ENCODE measurements around the gene SBNO1. TPM values are rescaled to one million over a fixed set of nuclear protein-coding genes. Genes with fewer than 3 reads are reported as not detected.

The SBNO1 gene
- total RNA-seq, 1 donor from 2014 or later, result 26.1 TPM

DNA sequence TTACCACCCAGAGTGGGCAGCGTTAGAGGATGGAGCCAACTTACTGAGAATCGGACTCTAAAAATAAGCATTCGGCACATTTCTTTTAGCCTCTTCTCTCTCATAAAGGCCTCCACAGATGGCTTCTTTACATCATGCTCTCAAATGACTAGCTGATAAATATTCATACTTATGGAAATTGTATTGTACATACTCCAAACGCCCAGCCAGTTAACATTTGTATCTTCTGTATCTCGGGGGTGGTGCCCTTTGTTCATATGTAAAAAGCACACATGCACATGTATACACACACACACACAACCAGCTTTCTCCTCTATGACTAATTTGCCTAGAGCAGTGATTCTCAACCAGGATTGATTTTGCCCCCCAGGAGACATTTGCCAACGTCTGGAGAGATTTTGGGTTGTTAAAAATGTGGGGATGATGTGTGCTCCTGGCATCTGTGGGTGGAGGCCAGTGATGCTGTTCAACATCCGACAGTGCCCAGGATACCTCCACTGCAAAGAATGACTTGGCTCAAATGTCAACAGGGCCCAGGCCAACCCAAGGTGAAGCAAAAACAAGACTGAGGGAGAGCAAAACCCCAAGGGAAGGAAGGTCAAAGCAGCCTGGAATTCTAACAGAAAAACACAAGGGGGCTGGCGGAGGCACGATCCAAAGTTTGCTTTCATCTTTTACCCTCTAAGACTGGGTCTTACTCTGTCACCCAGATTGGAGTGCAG, 77.8 kb downstream of the SBNO1 start:
- FAIRE-seq, result no peak
- TF ChIP-seq, protein P1, sequence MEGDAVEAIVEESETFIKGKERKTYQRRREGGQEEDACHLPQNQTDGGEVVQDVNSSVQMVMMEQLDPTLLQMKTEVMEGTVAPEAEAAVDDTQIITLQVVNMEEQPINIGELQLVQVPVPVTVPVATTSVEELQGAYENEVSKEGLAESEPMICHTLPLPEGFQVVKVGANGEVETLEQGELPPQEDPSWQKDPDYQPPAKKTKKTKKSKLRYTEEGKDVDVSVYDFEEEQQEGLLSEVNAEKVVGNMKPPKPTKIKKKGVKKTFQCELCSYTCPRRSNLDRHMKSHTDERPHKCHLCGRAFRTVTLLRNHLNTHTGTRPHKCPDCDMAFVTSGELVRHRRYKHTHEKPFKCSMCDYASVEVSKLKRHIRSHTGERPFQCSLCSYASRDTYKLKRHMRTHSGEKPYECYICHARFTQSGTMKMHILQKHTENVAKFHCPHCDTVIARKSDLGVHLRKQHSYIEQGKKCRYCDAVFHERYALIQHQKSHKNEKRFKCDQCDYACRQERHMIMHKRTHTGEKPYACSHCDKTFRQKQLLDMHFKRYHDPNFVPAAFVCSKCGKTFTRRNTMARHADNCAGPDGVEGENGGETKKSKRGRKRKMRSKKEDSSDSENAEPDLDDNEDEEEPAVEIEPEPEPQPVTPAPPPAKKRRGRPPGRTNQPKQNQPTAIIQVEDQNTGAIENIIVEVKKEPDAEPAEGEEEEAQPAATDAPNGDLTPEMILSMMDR (IDR thresholded peaks at IDR 0.05; ENCODE audit: insufficient read depth, low read length, severe bottlenecking), result no peak
- peaks cover 3% of the 10 kb centered on the region for H3K36me3 ChIP-seq (ENCODE audit: control insufficient read depth, insufficient read depth, low read length)
- H3K4me3 ChIP-seq (ENCODE audit: low read depth, low read length), result no peak overlapping the region
- H3K27me3 ChIP-seq (ENCODE audit: control insufficient read depth, insufficient read depth, low read length), result no peaks in the 10 kb centered on the region
- DNase-seq (ENCODE audit: low read depth), result no peak

DNA sequence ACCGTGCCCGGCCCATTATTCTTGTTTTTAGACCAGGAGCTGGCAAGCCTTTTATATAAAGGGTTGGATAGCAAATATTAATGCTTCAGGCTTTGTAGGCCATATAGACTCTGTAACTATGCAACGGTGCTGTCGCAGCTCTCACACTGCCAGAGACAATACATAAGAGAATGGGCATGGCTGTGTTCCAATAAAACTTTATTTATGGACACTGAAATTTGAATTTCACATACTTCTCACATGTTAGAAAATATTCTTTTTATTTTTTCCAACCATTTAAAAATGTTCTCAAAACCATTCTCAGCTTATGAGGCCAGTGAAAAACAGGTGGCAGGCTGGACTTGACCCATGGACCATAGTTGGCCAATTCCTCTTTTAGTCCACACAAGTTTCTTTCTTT, 80.0 kb downstream of the SBNO1 start:
- no peaks in the 10 kb centered on the region for H3K27me3 ChIP-seq (ENCODE audit: control insufficient read depth, insufficient read depth, low read length)
- TF ChIP-seq, protein P1 (IDR thresholded peaks at IDR 0.05; ENCODE audit: insufficient read depth, low read length, severe bottlenecking), result no peak
- FAIRE-seq (no peak), DNase-seq (ENCODE audit: low read depth) (no peak)
- H3K36me3 ChIP-seq (ENCODE audit: control insufficient read depth, insufficient read depth, low read length), result peaks cover 2% of the 10 kb centered on the region
- H3K4me3 ChIP-seq (ENCODE audit: low read depth, low read length), result no peak overlapping the region

DNA sequence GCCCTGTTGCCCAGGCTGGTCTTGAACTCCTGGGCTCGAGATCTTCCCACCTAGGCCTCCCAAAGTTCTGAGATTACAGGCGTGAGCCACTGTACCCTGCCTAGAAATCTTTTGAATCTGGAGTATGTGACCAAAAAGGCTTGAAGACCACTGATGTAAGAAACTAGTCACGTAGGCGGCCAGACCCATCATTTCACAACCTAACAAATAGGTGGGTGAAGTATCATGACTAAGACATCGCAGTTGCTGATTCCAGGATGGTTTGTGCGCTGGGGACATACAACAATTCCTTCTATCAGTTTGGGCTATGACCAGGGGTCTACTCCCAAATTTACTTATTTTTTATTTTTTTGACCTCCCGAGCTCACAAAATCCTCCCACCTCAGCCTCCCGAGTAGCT, 81.2 kb downstream of the SBNO1 start:
- H3K27me3 ChIP-seq (ENCODE audit: control insufficient read depth, insufficient read depth, low read length), result no peaks in the 10 kb centered on the region
- no peak for FAIRE-seq
- TF ChIP-seq, protein P1 (IDR thresholded peaks at IDR 0.05; ENCODE audit: insufficient read depth, low read length, severe bottlenecking), result no peak
- H3K4me3 ChIP-seq (ENCODE audit: low read depth, low read length), result no peak overlapping the region
- H3K36me3 ChIP-seq (ENCODE audit: control insufficient read depth, insufficient read depth, low read length), result no peaks in the 10 kb centered on the region
- DNase-seq (ENCODE audit: low read depth), result no peak

DNA sequence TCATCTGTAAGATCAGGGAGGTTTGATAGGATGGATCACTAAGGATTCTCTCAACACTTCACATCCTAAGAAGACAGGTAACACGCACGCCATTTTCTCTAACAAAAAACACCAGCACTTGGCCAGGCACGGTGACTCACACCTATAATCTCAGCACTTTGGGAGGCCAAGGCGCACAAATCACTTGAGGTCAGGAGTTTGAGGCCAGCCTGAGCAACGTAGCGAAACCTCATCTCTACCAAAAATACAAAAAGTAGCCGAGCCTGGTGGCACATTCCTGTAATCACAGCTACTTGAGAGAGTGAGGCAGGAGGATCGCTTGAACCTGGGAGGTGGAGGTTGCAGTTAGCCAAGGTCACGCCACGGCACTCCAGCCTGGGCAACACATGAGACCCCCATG, 82.5 kb downstream of the SBNO1 start:
- no peak for FAIRE-seq

DNA sequence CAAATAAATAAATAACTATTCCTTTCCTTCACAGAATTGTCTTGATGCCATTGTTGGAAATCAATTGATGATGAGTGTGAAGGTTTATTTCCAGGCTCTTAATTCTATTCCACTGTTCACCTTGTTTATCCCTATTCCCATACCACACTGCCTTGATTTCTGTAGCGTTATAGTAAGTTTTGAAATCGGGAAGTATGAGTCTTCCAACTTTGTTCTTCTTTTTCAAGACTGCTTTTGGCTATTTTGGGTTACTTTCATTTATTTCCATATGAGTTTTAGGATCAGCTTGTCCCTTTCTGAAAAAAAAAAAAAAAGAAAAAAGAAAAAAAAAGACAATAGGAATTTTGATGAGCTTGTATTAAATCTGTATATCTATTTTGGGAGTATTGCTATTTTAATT, 83.7 kb downstream of the SBNO1 start:
- no peak overlapping the region for H3K4me3 ChIP-seq (ENCODE audit: low read depth, low read length)
- no peak for FAIRE-seq
- TF ChIP-seq, protein P1 (IDR thresholded peaks at IDR 0.05; ENCODE audit: insufficient read depth, low read length, severe bottlenecking), result no peak
- no peak for DNase-seq (ENCODE audit: low read depth)
- H3K27me3 ChIP-seq (ENCODE audit: control insufficient read depth, insufficient read depth, low read length), result no peaks in the 10 kb centered on the region
- no peaks in the 10 kb centered on the region for H3K36me3 ChIP-seq (ENCODE audit: control insufficient read depth, insufficient read depth, low read length)

More for the DNA sequence above, 82.5 kb downstream of the SBNO1 start:
- no peak overlapping the region for H3K4me3 ChIP-seq (ENCODE audit: low read depth, low read length)
- no peak for DNase-seq (ENCODE audit: low read depth)
- H3K36me3 ChIP-seq (ENCODE audit: control insufficient read depth, insufficient read depth, low read length), result no peaks in the 10 kb centered on the region
- TF ChIP-seq, protein P1 (IDR thresholded peaks at IDR 0.05; ENCODE audit: insufficient read depth, low read length, severe bottlenecking), result no peak
- H3K27me3 ChIP-seq (ENCODE audit: control insufficient read depth, insufficient read depth, low read length), result no peaks in the 10 kb centered on the region
